A549 (cell line): ENCODE measurements around the gene WSCD1. TPM values are rescaled to one million over a fixed set of nuclear protein-coding genes. Genes with fewer than 3 reads are reported as not detected.

Experiments
- ATAC-seq, 2 experiments: fragments of 200-7000 bp in 1 of 2; fragments of >200 bp in 1 of 2; cut with Nextera tagmentation in 1 of 2; cut with Tn5 transposase in 1 of 2; 3 replicates each; pipeline versions ENCODE4 v1.8.0 to v1.9.1; 2018 to 2020; ENCODE audit warnings: mild to moderate bottlenecking in 1 of 2, moderate library complexity in 1 of 2
- CTCF ChIA-PET: fragments of 300-600 bp; sonication (Branson Sonifier 250); formaldehyde crosslinking; extraction: SDS; loops from one replicate; lab custom pipeline; 2021; ENCODE audit warnings: antibody characterized with exemption, inconsistent platforms; lab: Yijun Ruan, JAX
- POLR2A ChIA-PET: fragments of 350-600 bp; formaldehyde crosslinking; extraction: SDS; loops from one replicate; lab custom pipeline; 2021; ENCODE audit warnings: antibody characterized with exemption, inconsistent platforms; lab: Yijun Ruan, JAX
- DNase-seq, 2 experiments: peaks; one replicate each; pipeline versions ENCODE4 v3.0.0 to v3.0.0-alpha.2; 2011 to 2016; ENCODE audit warnings: low read depth in 1 of 2, low spot score in 1 of 2
- FAIRE-seq: peaks from 2 replicates; lab custom pipeline; 2011; peaks lifted over from hg19 to GRCh38; lab: Jason Lieb, UNC
- H3K27ac ChIP-seq, 2 experiments: fragments of >200 bp; sonication (Bioruptor Twin); formaldehyde crosslinking; 3 replicates each; pipeline ENCODE4 v1.5.1; 2016 to 2017
- H3K4me1 ChIP-seq: fragments of >200 bp; sonication (Bioruptor Twin); formaldehyde crosslinking; 3 replicates; pipeline ENCODE4 v1.6.1; 2016
- H3K4me2 ChIP-seq: fragments of >200 bp; sonication (Bioruptor Twin); formaldehyde crosslinking; 3 replicates; pipeline ENCODE4 v1.6.1; 2016
- H3K4me3 ChIP-seq: fragments of >200 bp; sonication (Bioruptor Twin); formaldehyde crosslinking; 3 replicates; pipeline ENCODE4 v1.5.1; 2016
- H3K9me3 ChIP-seq: fragments of >200 bp; sonication (Bioruptor Twin); formaldehyde crosslinking; 3 replicates; pipeline ENCODE4 v1.6.1; 2016
- BHLHE40 ChIP-seq: IDR thresholded peaks from 2 replicates; pipeline ENCODE4 v1.6.1; 2012; ENCODE audit warnings: low read depth, low read length, inconsistent platforms
- CBX2 ChIP-seq: fragments of 200-600 bp; sonication (generic); IDR thresholded peaks from 2 replicates; pipeline ENCODE4 v1.6.1; 2016; ENCODE audit warnings: low read depth, mild to moderate bottlenecking, borderline replicate concordance
- CEBPB ChIP-seq, 2 experiments: fragments of >200 bp in 1 of 2; sonication (Bioruptor Twin) in 1 of 2; formaldehyde crosslinking in 1 of 2; IDR thresholded peaks; 2 replicates each; pipeline ENCODE4 v1.6.1; 2012 to 2016
- CHD2 ChIP-seq: fragments of 150-350 bp; IDR thresholded peaks from 2 replicates; pipeline ENCODE4 v1.6.1; 2014; ENCODE audit warnings: low read length; ENCODE audit not compliant: partially characterized antibody
- CHD4 ChIP-seq: fragments of 200-600 bp; sonication (generic); IDR thresholded peaks from 2 replicates; pipeline ENCODE4 v1.6.1; 2016; ENCODE audit warnings: antibody characterized with exemption, mild to moderate bottlenecking, borderline replicate concordance
- ESRRA ChIP-seq: fragments of 150-350 bp; IDR thresholded peaks from 2 replicates; pipeline ENCODE4 v1.6.1; 2014; ENCODE audit warnings: mild to moderate bottlenecking, low read length, borderline replicate concordance
- GATA3 ChIP-seq: IDR thresholded peaks from 2 replicates; pipeline ENCODE4 v1.6.1; 2012; ENCODE audit warnings: borderline replicate concordance
- HDAC2 ChIP-seq: fragments of 200-600 bp; sonication (generic); IDR thresholded peaks from 2 replicates; pipeline ENCODE4 v1.6.1; 2016
- HEYL ChIP-seq: fragments of 250-450 bp; sonication (Bioruptor Pico); IDR thresholded peaks from 2 replicates; pipeline ENCODE4 v1.8.0; 2021; ENCODE audit warnings: mild to moderate bottlenecking, moderate library complexity
- HMGXB4 ChIP-seq: fragments of 250-450 bp; sonication (Bioruptor Pico); IDR thresholded peaks from 2 replicates; pipeline ENCODE4 v1.5.0; 2021; ENCODE audit warnings: mild to moderate bottlenecking, moderate library complexity, borderline replicate concordance
- HOXA7 ChIP-seq: fragments of 250-450 bp; sonication (Bioruptor Pico); IDR thresholded peaks from 2 replicates; pipeline ENCODE4 v1.5.0; 2020; ENCODE audit warnings: mild to moderate bottlenecking, moderate library complexity
- HOXB5 ChIP-seq: fragments of 250-450 bp; sonication (Bioruptor Pico); IDR thresholded peaks from 2 replicates; pipeline ENCODE4 v1.5.0; 2020; ENCODE audit warnings: mild to moderate bottlenecking, moderate library complexity
- JUNB ChIP-seq: fragments of >200 bp; sonication (Bioruptor Twin); formaldehyde crosslinking; IDR thresholded peaks from 2 replicates; pipeline ENCODE4 v1.6.1; 2016
- KDM5A ChIP-seq: fragments of 200-600 bp; sonication (generic); IDR thresholded peaks from 2 replicates; pipeline ENCODE4 v1.6.1; 2016; ENCODE audit warnings: antibody characterized with exemption, mild to moderate bottlenecking
- NPAS2 ChIP-seq: fragments of 250-450 bp; sonication (Bioruptor Pico); IDR thresholded peaks from 2 replicates; pipeline ENCODE4 v1.8.0; 2022; ENCODE audit warnings: mild to moderate bottlenecking, moderate library complexity, borderline replicate concordance
- NR3C1 ChIP-seq: fragments of >200 bp; sonication (Bioruptor Twin); formaldehyde crosslinking; IDR thresholded peaks from 3 replicates; pipeline ENCODE4 v1.6.1; 2017
- PHF8 ChIP-seq: fragments of 200-600 bp; sonication (generic); IDR thresholded peaks from 2 replicates; pipeline ENCODE4 v1.6.1; 2016; ENCODE audit warnings: low read depth, mild to moderate bottlenecking, antibody characterized with exemption, moderate library complexity, borderline replicate concordance
- POLR2AphosphoS2 ChIP-seq: conservative IDR thresholded peaks from 2 replicates; pipeline ENCODE4 v1.6.1; 2012; ENCODE audit warnings: low read length, improper control_type of control experiment, inconsistent platforms
- RARB ChIP-seq: fragments of 250-450 bp; sonication (Bioruptor Pico); IDR thresholded peaks from 2 replicates; pipeline ENCODE4 v1.8.0; 2021; ENCODE audit warnings: mild to moderate bottlenecking, moderate library complexity
- SMC3 ChIP-seq: fragments of >200 bp; sonication (Bioruptor Twin); formaldehyde crosslinking; IDR thresholded peaks from 3 replicates; pipeline ENCODE4 v1.6.1; 2018; ENCODE audit warnings: inconsistent platforms
- TP53 ChIP-seq: fragments of 250-450 bp; sonication (Bioruptor Pico); IDR thresholded peaks from 2 replicates; pipeline ENCODE4 v1.5.0; 2021; ENCODE audit warnings: mild to moderate bottlenecking, moderate library complexity
- ZFP36 ChIP-seq: fragments of 450-650 bp; IDR thresholded peaks from 2 replicates; pipeline ENCODE4 v1.6.1; 2014; ENCODE audit warnings: borderline replicate concordance; ENCODE audit not compliant: partially characterized antibody
- ZNF302 ChIP-seq: fragments of 250-450 bp; sonication (Bioruptor Pico); IDR thresholded peaks from 2 replicates; pipeline ENCODE4 v1.9.0; 2021; ENCODE audit warnings: inconsistent platforms, mild to moderate bottlenecking, moderate library complexity
- WGBS: methylation state at CpG from one replicate; pipeline ENCODE4 v1.1.6; 2017; ENCODE audit errors: missing lambda C conversion rate; 5-methylcytosine and 5-hydroxymethylcytosine counted together
- polyA plus RNA-seq, 4 experiments: library from polyadenylated mRNA; depleted of rRNA in 3 of 4; stranded (reverse); fragments of >200 nt; fragmentation: RNase III in 1 of 4; extraction: RNeasy Plus Mini Kit Qiagen cat#74134 plus additional on column Dnase treatment in 1 of 4; gene quantifications; 2 replicates in 3 of 4; 3 replicates in 1 of 4; pipeline ENCODE4 v1.2.3, GENCODE V29; 2011 to 2017
- TF ChIP-seq, protein P1 (sequence below): fragments of 250-450 bp; sonication (Bioruptor Pico); IDR thresholded peaks from 2 replicates; pipeline ENCODE4 v1.5.0; 2020; ENCODE audit warnings: low read depth, mild to moderate bottlenecking, moderate library complexity
- TF ChIP-seq, protein P2 (sequence below): fragments of >200 bp; sonication (Bioruptor Twin); formaldehyde crosslinking; IDR thresholded peaks from 2 replicates; pipeline ENCODE4 v1.6.1; 2016
- TF ChIP-seq, protein P3 (sequence below): fragments of 150-350 bp; IDR thresholded peaks from 2 replicates; pipeline ENCODE4 v1.6.1; 2014; ENCODE audit warnings: low read depth, mild to moderate bottlenecking, low read length

Gene WSCD1
- polyA plus RNA-seq, 2 of the 4 experiments (the other 2 are of a cell fraction), result 1.6 TPM

GRCh38 chr17:6072157-6072556 lies 2.0 kb downstream of the WSCD1 start:
- POLR2A ChIA-PET, result no interaction called here
- CTCF ChIA-PET, result interaction anchor here (0.7 to 2.4 kb wide), 10 partner anchors 9 to 485 kb away, joined by 3 to 6 read pairs (median 4); no protein-coding TSS in a partner anchor
- Histone ChIP-seq H3K4me1 (peaks cover 10% of the 10 kb centered on the region; the same call in 2 of the 3 replicates), H3K9me3 (no peaks in the 10 kb centered on the region), H3K4me3 (no peak overlapping the region), H3K4me2 (no peak overlapping the region), H3K27ac (no peak overlapping the region)
- no peak for ATAC-seq
- 69% methylated on average over 3 of the region's 3 CpGs for WGBS
- no peak for DNase-seq
- TF ChIP-seq HOXB5 (CRISPR knock-in tag) (no peak), CHD2 (no peak), POLR2AphosphoS2 (no peak), NPAS2 (CRISPR knock-in tag) (no peak), ZFP36 (no peak), NR3C1 (no peak), GATA3 (no peak), HMGXB4 (CRISPR knock-in tag) (no peak), BHLHE40 (no peak), SMC3 (no peak), HEYL (CRISPR knock-in tag) (no peak), HDAC2 (no peak), CBX2 (no peak), PHF8 (no peak), HOXA7 (no peak), KDM5A (no peak), TP53 (CRISPR knock-in tag) (no peak), JUNB (no peak), CHD4 (no peak)
- TF ChIP-seq, protein P1, sequence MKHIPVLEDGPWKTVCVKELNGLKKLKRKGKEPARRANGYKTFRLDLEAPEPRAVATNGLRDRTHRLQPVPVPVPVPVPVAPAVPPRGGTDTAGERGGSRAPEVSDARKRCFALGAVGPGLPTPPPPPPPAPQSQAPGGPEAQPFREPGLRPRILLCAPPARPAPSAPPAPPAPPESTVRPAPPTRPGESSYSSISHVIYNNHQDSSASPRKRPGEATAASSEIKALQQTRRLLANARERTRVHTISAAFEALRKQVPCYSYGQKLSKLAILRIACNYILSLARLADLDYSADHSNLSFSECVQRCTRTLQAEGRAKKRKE, result no peak
- FAIRE-seq, result no peak

DNA sequence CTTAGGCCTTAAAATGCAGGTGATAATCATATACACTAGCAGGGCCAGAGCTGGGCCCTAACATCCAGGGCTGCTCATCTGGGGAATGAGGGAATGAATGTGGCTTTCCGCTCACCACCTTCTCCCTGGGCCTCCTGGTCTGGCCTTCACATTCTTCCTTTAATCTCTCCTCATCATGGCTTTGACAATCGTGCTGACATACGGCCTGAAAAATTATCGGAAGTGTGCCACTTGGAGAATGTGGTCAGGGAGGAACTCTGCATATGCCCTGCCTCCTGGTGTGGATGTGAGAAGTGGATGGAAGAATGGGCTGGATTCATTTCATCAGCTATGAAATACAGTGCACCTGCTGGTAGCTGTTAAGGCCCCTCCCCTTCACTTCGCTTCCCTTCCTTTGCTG lies 2.4 kb downstream of the WSCD1 start:
- ChIA-PET CTCF (interaction anchor here (0.5 to 2.4 kb wide), 7 partner anchors 9 to 644 kb away, joined by 3 to 6 read pairs (median 4); no protein-coding TSS in a partner anchor), POLR2A (no interaction called here)
- TF ChIP-seq CEBPB (IDR thresholded peaks at IDR 0.05) (no peak), RARB (CRISPR knock-in tag) (no peak), ESRRA (no peak), JUNB (no peak), NPAS2 (CRISPR knock-in tag) (no peak), HOXB5 (CRISPR knock-in tag) (no peak), ZNF302 (no peak)
- TF ChIP-seq, protein P2, sequence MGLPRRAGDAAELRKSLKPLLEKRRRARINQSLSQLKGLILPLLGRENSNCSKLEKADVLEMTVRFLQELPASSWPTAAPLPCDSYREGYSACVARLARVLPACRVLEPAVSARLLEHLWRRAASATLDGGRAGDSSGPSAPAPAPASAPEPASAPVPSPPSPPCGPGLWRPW, result no peak
- TF ChIP-seq, protein P3, sequence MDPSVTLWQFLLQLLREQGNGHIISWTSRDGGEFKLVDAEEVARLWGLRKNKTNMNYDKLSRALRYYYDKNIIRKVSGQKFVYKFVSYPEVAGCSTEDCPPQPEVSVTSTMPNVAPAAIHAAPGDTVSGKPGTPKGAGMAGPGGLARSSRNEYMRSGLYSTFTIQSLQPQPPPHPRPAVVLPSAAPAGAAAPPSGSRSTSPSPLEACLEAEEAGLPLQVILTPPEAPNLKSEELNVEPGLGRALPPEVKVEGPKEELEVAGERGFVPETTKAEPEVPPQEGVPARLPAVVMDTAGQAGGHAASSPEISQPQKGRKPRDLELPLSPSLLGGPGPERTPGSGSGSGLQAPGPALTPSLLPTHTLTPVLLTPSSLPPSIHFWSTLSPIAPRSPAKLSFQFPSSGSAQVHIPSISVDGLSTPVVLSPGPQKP, result no peak
- Histone ChIP-seq H3K27ac (no peak overlapping the region), H3K4me1 (peaks cover 10% of the 10 kb centered on the region; the same call in 2 of the 3 replicates), H3K4me2 (no peak overlapping the region), H3K9me3 (no peaks in the 10 kb centered on the region), H3K4me3 (no peak overlapping the region)
- 92% methylated on average over 5 of the region's 5 CpGs for WGBS
- ATAC-seq (no peak), FAIRE-seq (no peak), DNase-seq (no peak)
